ENCODE measurements around the gene LPCAT1.
A peak's percentile ranks its signal among the peaks of the same experiment; 100 is the strongest.

DNA sequence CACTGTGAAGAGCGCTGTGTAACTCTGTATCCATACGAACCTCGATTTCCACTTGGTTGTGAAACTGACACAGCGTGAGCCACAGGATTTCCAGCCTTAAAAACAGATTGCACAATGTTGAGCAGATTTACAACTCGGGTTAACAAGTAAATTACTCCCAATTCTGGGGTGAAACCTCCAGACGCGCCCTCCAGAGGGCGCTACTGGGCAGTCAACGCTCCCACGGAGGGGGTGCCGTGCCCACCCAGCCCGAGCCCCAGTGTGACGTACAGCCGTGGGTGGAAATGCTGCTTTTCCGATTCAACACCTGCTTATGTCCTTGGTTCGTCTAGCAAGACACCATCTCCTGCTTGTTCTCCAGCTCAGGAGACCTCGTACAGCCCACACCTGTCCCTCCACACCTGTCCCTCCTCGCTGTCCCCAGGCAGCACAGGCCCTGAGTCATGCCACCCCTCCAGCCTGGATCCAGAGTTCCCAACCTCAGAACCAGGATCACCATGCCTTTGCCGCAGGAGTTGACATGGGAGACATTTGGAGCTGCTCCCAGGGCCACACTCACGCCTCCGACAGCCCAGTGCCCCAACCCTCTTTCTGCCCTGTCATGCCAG is 44.1 kb downstream of the LPCAT1 start:
- TF ChIP-seq, protein P1, sequence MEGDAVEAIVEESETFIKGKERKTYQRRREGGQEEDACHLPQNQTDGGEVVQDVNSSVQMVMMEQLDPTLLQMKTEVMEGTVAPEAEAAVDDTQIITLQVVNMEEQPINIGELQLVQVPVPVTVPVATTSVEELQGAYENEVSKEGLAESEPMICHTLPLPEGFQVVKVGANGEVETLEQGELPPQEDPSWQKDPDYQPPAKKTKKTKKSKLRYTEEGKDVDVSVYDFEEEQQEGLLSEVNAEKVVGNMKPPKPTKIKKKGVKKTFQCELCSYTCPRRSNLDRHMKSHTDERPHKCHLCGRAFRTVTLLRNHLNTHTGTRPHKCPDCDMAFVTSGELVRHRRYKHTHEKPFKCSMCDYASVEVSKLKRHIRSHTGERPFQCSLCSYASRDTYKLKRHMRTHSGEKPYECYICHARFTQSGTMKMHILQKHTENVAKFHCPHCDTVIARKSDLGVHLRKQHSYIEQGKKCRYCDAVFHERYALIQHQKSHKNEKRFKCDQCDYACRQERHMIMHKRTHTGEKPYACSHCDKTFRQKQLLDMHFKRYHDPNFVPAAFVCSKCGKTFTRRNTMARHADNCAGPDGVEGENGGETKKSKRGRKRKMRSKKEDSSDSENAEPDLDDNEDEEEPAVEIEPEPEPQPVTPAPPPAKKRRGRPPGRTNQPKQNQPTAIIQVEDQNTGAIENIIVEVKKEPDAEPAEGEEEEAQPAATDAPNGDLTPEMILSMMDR (IDR thresholded peaks at IDR 0.05): peak; percentile 92
- TF ChIP-seq EZH2 (IDR thresholded peaks at IDR 0.05): no peak
- TF ChIP-seq EZH2phosphoT487 (IDR thresholded peaks at IDR 0.05): no peak

Data from neural progenitor cell (in vitro differentiated cells).